SJCRH30 (cell line): Measurements from ENCODE around the gene FAM32A. TPM values are rescaled to one million over a fixed set of nuclear protein-coding genes. Genes with fewer than 3 reads are reported as not detected.
A peak's percentile ranks its signal among the peaks of the same experiment; 100 is the strongest.

ENCODE experiments used
- DNase-seq, 2 experiments: peaks; one replicate each; pipeline ENCODE4 v3.0.0-alpha.2; 2015 to 2020
- H3K27ac ChIP-seq: fragments of 250-450 bp; sonication (Bioruptor Pico); 2 replicates; pipeline ENCODE4 v1.5.1; 2020; ENCODE audit warnings: mild to moderate bottlenecking, moderate library complexity
- H3K27me3 ChIP-seq: fragments of 250-450 bp; sonication (Bioruptor Pico); 2 replicates; pipeline ENCODE4 v1.5.1; 2020; ENCODE audit warnings: mild to moderate bottlenecking, moderate library complexity
- H3K36me3 ChIP-seq: fragments of 250-450 bp; sonication (Bioruptor Pico); 2 replicates; pipeline ENCODE4 v1.5.1; 2020; ENCODE audit warnings: mild to moderate bottlenecking, moderate library complexity
- H3K4me1 ChIP-seq: fragments of 250-450 bp; sonication (Bioruptor Pico); 2 replicates; pipeline ENCODE4 v1.5.1; 2020; ENCODE audit warnings: mild to moderate bottlenecking, moderate library complexity
- H3K4me3 ChIP-seq: fragments of 250-450 bp; sonication (Bioruptor Pico); 2 replicates; pipeline ENCODE4 v1.5.1; 2020; ENCODE audit warnings: mild to moderate bottlenecking, moderate library complexity
- H3K9me3 ChIP-seq: fragments of 250-450 bp; sonication (Bioruptor Pico); replicated peaks from 2 replicates; pipeline ENCODE4 v1.5.1; 2020; ENCODE audit warnings: mild to moderate bottlenecking, moderate library complexity
- total RNA-seq: library from RNA; depleted of rRNA; stranded (reverse); fragments of >200 nt; shearing (Covaris generic); gene quantifications from 2 replicates; pipeline ENCODE4 v1.2.3, GENCODE V29; 2014; rRNA removed

Gene FAM32A
- total RNA-seq: 124 and 130 TPM in 2 replicates

DNA sequence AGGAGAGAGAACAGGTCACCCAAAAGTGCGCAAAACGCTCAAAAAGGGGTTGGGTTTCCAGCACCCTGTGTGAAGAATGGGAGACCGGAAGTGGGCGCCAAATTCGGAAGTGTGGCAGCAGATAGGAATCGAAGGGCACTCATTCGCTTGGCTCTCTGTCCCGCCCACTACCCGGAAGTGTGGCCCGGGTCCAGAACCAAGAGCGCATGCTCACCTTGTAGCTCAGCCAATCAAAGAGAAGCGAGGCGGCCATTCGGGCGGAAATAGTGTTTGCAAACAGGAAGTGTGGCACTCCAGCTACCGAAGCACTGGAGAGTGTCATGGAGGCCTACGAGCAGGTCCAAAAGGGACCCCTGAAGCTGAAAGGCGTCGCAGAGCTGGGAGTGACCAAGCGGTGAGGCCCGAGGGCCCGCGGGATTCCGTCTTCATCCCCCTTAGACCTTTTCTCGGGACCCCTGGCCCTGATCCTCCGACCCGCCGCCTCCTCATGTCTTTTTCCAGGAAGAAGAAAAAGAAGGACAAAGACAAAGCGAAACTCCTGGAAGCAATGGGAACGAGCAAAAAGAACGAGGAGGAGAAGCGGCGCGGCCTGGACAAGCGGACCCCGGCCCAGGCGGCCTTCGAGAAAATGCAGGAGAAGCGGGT lies at the start of gene FAM32A:
FAM32A (plus strand) TSS at position 288 of the 645 bp plus-strand sequence; CDS start at position 321, 33 bp downstream.
- Histone ChIP-seq H3K27ac (peak within 1 kb of the TSS; percentile 62), H3K36me3 (peaks cover 16% of the 10 kb centered on the region), H3K4me1 (peaks cover 6% of the 10 kb centered on the region; the same call in 1 of the 2 replicates), H3K4me3 (peak within 1 kb of the TSS; percentile 76), H3K27me3 (no peaks in the 10 kb centered on the region), H3K9me3 (no peaks in the 10 kb centered on the region)
- peak; percentile 99 to 100 for DNase-seq

DNA sequence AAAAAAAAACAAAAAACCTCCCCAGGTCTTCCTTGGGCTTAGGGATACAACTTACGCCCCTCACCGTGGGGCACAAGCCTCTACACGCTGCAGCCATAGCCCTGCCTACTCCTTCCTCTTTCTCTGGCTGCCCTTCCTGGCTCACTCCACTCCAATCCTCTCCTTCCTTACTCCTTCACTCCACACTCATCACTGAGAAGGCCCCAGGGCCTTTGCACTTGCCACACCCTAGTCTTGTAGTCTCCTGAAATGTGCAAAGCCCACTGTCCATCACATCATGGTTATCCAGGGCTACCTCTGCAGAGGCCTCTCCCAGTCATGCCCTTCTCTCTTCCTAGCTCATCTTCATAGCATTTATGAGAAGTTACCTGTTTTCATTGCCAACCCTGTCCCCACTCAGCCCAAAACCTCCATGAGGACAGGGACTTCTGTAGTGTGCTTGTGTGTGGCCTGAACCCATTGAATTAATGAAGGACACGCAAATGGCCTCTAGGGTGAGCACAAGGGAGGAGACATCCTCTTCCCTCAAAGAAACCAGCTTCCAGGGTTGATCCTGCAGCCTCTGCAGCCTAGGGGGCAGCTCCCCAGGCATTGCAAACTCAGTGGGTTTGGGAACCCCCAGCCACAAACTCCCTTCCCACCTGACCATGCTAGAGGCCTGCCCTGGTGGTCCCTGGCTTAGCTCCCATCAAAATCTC lies 49.6 kb upstream of the FAM32A start:
- H3K4me1 ChIP-seq: no peaks in the 10 kb centered on the region
- no peaks in the 10 kb centered on the region for H3K9me3 ChIP-seq

GRCh38 chr19:16136185-16136999 lies 48.8 kb upstream of the FAM32A start:
- Histone ChIP-seq H3K27ac (no peak overlapping the region; the same call in 1 of the 2 replicates), H3K9me3 (no peaks in the 10 kb centered on the region), H3K4me3 (no peak overlapping the region), H3K27me3 (no peaks in the 10 kb centered on the region), H3K36me3 (peaks cover 22% of the 10 kb centered on the region), H3K4me1 (no peaks in the 10 kb centered on the region)
- DNase-seq: peak; percentile 33 to 46

More for the DNA sequence above, 49.6 kb upstream of the FAM32A start:
- DNase-seq: no peak
- Histone ChIP-seq H3K27me3 (no peaks in the 10 kb centered on the region), H3K36me3 (peaks cover 27% of the 10 kb centered on the region), H3K4me3 (no peak overlapping the region), H3K27ac (no peak overlapping the region)

DNA sequence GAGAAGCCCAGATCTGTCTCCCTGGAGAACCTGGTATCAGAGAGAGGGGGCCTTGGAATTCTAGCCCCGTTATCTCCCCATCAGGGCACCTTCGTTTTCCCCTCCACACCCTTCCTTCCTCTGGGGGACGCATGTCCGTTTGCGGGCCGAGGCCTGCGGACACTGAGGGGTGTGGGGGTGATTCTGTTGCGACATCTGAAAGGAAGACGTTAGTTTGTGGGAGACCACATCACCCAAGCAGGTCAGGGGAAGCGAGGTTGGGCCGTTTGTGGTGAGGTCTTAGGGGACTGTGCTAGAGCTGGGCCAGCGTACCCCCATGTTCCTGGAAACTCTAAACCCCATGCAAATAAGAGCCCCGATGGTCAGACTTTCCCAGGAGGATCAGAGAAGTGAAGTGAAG lies 45.5 kb upstream of the FAM32A start:
- H3K27ac ChIP-seq: no peak overlapping the region
- no peak overlapping the region for H3K4me3 ChIP-seq
- H3K9me3 ChIP-seq: no peaks in the 10 kb centered on the region
- H3K36me3 ChIP-seq: no peaks in the 10 kb centered on the region
- no peak for DNase-seq
- no peaks in the 10 kb centered on the region for H3K27me3 ChIP-seq
- peaks cover 5% of the 10 kb centered on the region; the same call in 1 of the 2 replicates for H3K4me1 ChIP-seq

DNA sequence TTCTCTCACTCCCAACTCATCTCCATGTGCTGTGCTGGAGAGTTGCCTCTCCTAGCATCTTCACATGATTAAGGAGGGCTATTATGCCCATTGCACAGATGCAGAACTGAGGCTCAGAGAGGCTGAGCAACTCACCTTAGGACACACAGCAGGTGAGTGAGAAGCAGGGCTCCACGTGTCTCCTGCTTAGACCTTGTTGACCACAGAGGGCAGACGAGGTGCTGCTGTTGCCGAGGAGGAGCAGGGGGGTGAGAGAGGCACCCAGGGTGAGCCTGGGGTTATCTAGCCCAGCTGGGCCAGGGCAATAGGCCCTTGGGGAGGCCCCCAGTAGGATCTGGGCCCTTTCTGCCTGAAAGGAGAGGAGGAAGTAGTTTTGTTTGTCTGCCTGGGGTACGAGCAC lies 44.2 kb upstream of the FAM32A start:
- H3K4me3 ChIP-seq: no peak overlapping the region
- H3K9me3 ChIP-seq: no peaks in the 10 kb centered on the region
- peaks cover 12% of the 10 kb centered on the region; the same call in 1 of the 2 replicates for H3K4me1 ChIP-seq
- no peaks in the 10 kb centered on the region for H3K36me3 ChIP-seq
- no peaks in the 10 kb centered on the region for H3K27me3 ChIP-seq
- H3K27ac ChIP-seq: no peak overlapping the region
- DNase-seq: no peak

- no peak overlapping the region for H3K4me3 ChIP-seq
- no peak for DNase-seq
- H3K36me3 ChIP-seq: no peaks in the 10 kb centered on the region
- no peaks in the 10 kb centered on the region for H3K9me3 ChIP-seq
- no peaks in the 10 kb centered on the region for H3K27me3 ChIP-seq
- H3K4me1 ChIP-seq: peaks cover 13% of the 10 kb centered on the region; the same call in 1 of the 2 replicates
- no peak overlapping the region for H3K27ac ChIP-seq
Observed at GRCh38 chr19:16142032-16142580, 43.1 kb upstream of the FAM32A start.

GRCh38 chr19:16143399-16144215 lies 41.6 kb upstream of the FAM32A start, which contains the start of gene HSH2D:
Gene HSH2D, plus strand, starts transcription at chr19:16143685. Its CDS starts 5,066 bp downstream, at chr19:16148751.
- Histone ChIP-seq H3K4me3 (no peak within 1 kb of the TSS), H3K4me1 (peaks cover 16% of the 10 kb centered on the region), H3K9me3 (no peaks in the 10 kb centered on the region), H3K27me3 (no peaks in the 10 kb centered on the region), H3K36me3 (no peaks in the 10 kb centered on the region), H3K27ac (no peak within 1 kb of the TSS)
- DNase-seq: no peak

DNA sequence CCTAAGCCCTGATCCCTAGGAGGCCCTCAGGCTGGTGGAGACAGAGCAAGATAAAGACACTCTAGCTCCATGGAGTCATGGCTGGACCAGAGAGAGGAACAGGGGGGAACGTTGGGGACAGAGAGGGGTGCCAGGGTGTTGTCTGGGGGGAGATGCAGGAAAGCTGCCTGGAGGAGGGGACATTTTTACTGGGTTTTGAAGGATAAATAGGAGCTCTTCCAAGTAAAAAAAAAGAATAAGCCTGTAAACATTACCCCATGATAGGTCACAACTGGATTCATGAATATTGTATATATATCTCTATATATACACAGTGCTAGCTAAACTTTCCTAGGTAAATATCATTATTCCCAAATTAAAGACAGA lies 41.0 kb upstream of the FAM32A start:
- H3K27ac ChIP-seq: no peak overlapping the region
- H3K27me3 ChIP-seq: no peaks in the 10 kb centered on the region
- H3K9me3 ChIP-seq: no peaks in the 10 kb centered on the region
- no peak for DNase-seq
- H3K4me1 ChIP-seq: peaks cover 21% of the 10 kb centered on the region
- H3K4me3 ChIP-seq: no peak overlapping the region
- no peaks in the 10 kb centered on the region for H3K36me3 ChIP-seq

DNA sequence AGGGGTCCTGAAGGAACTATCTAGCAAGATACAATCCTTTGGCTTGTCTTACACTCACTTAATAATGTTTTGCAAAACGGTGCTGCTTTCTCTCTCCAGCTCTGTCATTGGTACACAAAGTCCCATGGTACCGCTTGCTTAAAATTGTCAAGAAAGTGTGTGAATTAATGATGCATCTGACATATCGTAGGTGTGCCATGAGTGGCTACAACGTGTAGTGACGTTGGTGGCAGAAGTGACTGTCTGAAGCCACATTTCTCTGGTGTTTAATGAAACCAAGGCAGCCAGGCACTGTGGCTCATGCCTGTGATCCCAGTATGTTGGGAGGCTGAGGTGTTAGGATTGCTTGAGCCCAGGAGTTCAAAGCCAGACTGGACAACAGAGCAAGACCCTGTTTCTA lies 39.1 kb upstream of the FAM32A start:
- no peak overlapping the region for H3K4me3 ChIP-seq
- H3K27ac ChIP-seq: no peak overlapping the region
- H3K9me3 ChIP-seq: no peaks in the 10 kb centered on the region
- DNase-seq: no peak
- H3K27me3 ChIP-seq: no peaks in the 10 kb centered on the region
- no peaks in the 10 kb centered on the region for H3K36me3 ChIP-seq
- peaks cover 36% of the 10 kb centered on the region for H3K4me1 ChIP-seq

DNA sequence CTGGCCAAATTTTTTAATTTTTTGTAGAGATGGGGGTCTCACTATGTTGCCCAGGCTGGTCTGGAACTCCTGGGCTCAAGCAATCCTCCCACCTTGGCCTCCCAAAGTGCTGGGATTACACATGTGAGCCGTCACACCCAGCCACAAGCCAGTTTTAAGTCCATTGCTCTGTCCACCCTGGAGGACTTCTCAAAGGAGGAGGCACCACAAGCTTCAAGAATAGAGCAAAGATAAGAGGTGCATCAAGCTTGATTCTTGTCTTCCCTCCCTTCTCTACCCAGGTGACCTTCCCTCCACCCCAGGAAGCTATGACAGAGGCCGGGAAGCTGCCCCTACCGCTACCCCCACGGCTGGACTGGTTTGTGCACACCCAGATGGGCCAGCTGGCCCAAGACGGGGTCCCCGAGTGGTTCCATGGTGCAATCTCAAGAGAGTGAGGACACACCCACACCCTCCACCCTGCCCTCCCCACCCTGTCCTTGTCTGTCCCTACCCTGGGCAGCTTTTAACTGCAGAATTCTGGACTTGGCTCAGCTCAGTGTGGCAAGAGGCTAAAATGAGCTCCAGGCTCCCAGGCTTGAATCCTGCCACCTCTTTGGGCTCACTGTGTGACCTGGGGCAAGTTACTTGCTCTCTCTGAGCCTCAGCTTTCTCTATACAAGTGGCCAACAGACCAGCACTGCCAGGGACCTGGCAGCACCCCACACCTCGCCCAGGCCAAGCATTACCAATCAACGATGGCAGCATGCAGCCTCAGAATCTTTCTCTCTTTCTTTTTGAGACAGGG lies 36.6 kb upstream of the FAM32A start:
- Histone ChIP-seq H3K27ac (peak overlapping the region; percentile 92), H3K36me3 (no peaks in the 10 kb centered on the region)

DNA sequence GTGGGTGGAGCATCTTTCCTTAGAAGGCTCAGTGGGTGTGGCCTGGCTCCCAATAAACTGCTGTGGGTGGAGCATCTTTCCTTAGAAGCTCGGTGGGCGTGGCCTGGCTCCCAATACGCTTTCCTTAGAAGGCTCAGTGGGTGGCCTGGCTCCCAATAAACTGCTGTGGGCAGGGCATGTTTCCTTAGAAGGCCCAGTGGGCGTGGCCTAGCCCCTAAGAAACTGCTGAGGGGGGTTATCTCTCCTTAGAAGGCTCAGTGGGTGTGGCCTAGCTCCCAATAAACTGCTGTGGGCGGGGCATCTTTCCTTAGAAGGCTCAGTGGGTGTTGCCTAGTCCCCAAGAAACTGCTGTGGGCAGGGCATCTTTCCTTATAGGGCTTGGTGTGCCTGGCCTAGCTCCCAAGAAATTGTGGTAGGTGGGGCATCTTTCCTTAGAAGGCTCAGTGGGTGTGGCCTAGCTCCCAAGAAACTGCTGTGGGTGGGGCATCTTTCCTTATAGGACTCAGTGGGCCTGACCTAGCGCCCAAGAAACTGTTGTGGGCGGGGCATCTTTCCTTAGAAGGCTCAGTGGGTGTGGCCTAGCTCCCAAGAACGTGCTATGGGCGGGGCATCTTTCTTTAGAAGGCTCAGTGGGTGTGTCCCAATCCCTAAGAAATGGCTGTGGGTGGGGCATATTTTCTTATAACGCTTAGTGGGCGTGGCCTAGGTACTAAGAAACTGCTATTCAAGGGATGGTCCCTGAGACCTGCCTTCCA lies 31.5 kb upstream of the FAM32A start:
- Histone ChIP-seq H3K27ac (no peak overlapping the region), H3K4me3 (no peak overlapping the region), H3K27me3 (0 out of 2 replicates have a peak, but pooled peaks cover 3% of the 10 kb centered on the region), H3K9me3 (no peaks in the 10 kb centered on the region), H3K4me1 (peaks cover 22% of the 10 kb centered on the region), H3K36me3 (no peaks in the 10 kb centered on the region)
- peak; percentile 44 to 66 for DNase-seq

More for the DNA sequence above, 36.6 kb upstream of the FAM32A start:
- DNase-seq: no peak
- H3K4me1 ChIP-seq: peaks cover 35% of the 10 kb centered on the region
- no peaks in the 10 kb centered on the region for H3K9me3 ChIP-seq
- H3K27me3 ChIP-seq: no peaks in the 10 kb centered on the region
- no peak overlapping the region for H3K4me3 ChIP-seq

DNA sequence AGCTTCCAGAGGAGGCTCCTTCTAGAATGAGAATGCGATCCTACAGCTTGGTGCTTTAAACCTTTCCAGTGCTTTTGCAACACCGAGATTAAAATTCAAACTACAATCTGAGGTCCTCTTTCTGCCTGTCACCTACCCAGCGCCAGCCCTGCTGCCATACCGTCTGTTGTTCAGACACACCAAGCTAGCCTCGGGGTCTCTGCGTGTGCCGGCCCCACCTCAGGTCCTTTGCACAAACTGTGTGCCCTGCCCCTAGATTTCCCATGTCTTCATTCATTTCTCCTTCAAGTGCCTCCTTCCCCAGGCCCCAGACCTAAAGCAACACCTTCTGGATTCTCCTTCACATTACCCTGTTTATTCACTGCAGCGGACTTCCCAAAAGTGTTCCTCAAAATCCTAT lies 30.7 kb upstream of the FAM32A start:
- H3K27me3 ChIP-seq: 0 out of 2 replicates have a peak, but pooled peaks cover 3% of the 10 kb centered on the region
- no peaks in the 10 kb centered on the region for H3K9me3 ChIP-seq
- DNase-seq: no peak
- H3K4me1 ChIP-seq: peaks cover 18% of the 10 kb centered on the region
- H3K4me3 ChIP-seq: no peak overlapping the region
- H3K36me3 ChIP-seq: no peaks in the 10 kb centered on the region
- H3K27ac ChIP-seq: no peak overlapping the region

DNA sequence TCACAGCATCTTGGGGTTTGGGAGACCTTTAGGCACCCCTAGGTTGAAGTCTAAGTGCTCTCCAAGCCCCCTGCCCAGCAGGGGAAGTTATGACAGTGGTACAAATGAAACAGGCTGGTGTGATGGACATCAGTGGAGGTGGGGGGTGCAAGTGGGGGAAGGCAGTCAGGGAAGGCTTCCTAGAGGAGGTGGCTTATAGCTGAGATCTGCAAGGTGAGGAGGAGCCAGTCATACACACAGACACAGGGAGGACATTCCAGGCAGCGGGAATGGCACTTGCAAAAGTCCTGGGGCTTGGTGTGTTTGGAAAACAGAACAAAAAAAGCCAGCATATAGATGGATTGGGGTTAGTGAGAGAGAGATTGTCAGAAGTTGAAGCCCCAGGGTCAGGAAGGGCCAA lies 30.1 kb upstream of the FAM32A start:
- Histone ChIP-seq H3K4me3 (no peak overlapping the region), H3K9me3 (no peaks in the 10 kb centered on the region), H3K27ac (no peak overlapping the region), H3K27me3 (0 out of 2 replicates have a peak, but pooled peaks cover 3% of the 10 kb centered on the region), H3K4me1 (peaks cover 12% of the 10 kb centered on the region), H3K36me3 (no peaks in the 10 kb centered on the region)
- DNase-seq: no peak
